Esophagus muscularis mucosa (tissue), 3 donors: ENCODE results near the gene DOCK4.

Source experiments
- POLR2A ChIP-seq: fragments of 450-650 bp; IDR thresholded peaks from one replicate; pipeline ENCODE4 v1.6.1; 2017; ENCODE audit warnings: antibody characterized with exemption, moderate library complexity, mild to moderate bottlenecking, low read depth
- TF ChIP-seq, protein P1 (sequence below), 3 experiments: fragments of 200-600 bp in 2 of 3; fragments of 450-650 bp in 1 of 3; sonication (generic) in 2 of 3; IDR thresholded peaks; one replicate each; pipeline ENCODE4 v1.5.1; 2017 to 2019; ENCODE audit warnings: antibody characterized with exemption in 3 of 3, mild to moderate bottlenecking in 2 of 3, moderate library complexity in 1 of 3

DNA sequence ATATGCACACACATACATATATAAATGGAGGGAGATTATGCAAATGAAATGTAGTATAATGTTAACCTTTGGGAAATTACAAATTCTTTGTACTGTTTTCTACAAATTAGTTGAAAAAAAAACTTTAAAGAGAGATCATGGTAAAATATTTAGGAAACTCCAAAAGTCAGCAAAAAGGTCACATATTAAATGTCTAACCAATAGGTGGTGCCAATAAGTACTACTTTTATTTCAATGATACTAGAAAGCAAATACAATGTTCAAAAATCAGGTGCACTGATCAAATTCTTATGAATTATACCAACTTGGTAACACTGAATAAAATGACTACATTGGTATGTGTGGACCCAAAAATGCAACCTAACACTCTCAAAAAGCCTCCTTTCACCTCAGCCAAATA, 276.9 kb downstream of the DOCK4 start:
- TF ChIP-seq, protein P1, sequence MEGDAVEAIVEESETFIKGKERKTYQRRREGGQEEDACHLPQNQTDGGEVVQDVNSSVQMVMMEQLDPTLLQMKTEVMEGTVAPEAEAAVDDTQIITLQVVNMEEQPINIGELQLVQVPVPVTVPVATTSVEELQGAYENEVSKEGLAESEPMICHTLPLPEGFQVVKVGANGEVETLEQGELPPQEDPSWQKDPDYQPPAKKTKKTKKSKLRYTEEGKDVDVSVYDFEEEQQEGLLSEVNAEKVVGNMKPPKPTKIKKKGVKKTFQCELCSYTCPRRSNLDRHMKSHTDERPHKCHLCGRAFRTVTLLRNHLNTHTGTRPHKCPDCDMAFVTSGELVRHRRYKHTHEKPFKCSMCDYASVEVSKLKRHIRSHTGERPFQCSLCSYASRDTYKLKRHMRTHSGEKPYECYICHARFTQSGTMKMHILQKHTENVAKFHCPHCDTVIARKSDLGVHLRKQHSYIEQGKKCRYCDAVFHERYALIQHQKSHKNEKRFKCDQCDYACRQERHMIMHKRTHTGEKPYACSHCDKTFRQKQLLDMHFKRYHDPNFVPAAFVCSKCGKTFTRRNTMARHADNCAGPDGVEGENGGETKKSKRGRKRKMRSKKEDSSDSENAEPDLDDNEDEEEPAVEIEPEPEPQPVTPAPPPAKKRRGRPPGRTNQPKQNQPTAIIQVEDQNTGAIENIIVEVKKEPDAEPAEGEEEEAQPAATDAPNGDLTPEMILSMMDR (IDR thresholded peaks at IDR 0.05): no peak
- no peak for TF ChIP-seq POLR2A
